Globus pallidus (tissue), 1 donor: ENCODE measurements around the gene TTC23.
A peak's percentile ranks its signal among the peaks of the same experiment; 100 is the strongest.
"Not testable (repeated sequence)": the region's sequence is repeated elsewhere in the genome, so short reads cannot be mapped to it uniquely, and the experiment has no call there.

Experiments
- DNase-seq: peaks from one replicate; pipeline ENCODE4 v3.0.0-alpha.2; 2015; ENCODE audit warnings: low spot score

Gene TTC23

GRCh38 chr15:99118801-99119546 lies 130.4 kb downstream of the TTC23 start:
- DNase-seq: no peak

GRCh38 chr15:99118258-99118632 lies 131.1 kb downstream of the TTC23 start:
- DNase-seq: no peak

- DNase-seq: no peak
Observed at GRCh38 chr15:99117563-99118257, 131.7 kb downstream of the TTC23 start.

- DNase-seq: no peak
Observed at GRCh38 chr15:99117111-99117510, 132.3 kb downstream of the TTC23 start.

- DNase-seq: no peak
Observed at GRCh38 chr15:99115300-99116215, 133.8 kb downstream of the TTC23 start.

GRCh38 chr15:99114511-99115299 lies 134.7 kb downstream of the TTC23 start:
- no peak for DNase-seq

- DNase-seq: no peak
Observed at GRCh38 chr15:99113547-99114271, 135.7 kb downstream of the TTC23 start.

- not testable (repeated sequence) for DNase-seq
Observed at GRCh38 chr15:99111641-99112040, 137.7 kb downstream of the TTC23 start.

- no peak for DNase-seq
Observed at GRCh38 chr15:99110581-99111320, 138.6 kb downstream of the TTC23 start.

- no peak for DNase-seq
Observed at GRCh38 chr15:99110093-99110492, 139.3 kb downstream of the TTC23 start.

GRCh38 chr15:99109555-99110021 lies 139.8 kb downstream of the TTC23 start:
- DNase-seq: no peak

- no peak for DNase-seq
Observed at GRCh38 chr15:99108993-99109392, 140.4 kb downstream of the TTC23 start.

- DNase-seq: no peak
Observed at GRCh38 chr15:99106417-99107220, 142.8 kb downstream of the TTC23 start.

GRCh38 chr15:99105514-99106341 lies 143.7 kb downstream of the TTC23 start:
- no peak for DNase-seq

- peak; percentile 85 for DNase-seq
Observed at GRCh38 chr15:99104788-99105513, 144.4 kb downstream of the TTC23 start, which contains the start of gene SYNM. Gene SYNM, plus strand, starts transcription at chr15:99105080. Its CDS starts 120 bp downstream, at chr15:99105200.

GRCh38 chr15:99103279-99103678 lies 146.1 kb downstream of the TTC23 start:
- DNase-seq: no peak
